ENCODE data around the gene SMG9. TPM values are rescaled to one million over a fixed set of nuclear protein-coding genes. Genes with fewer than 3 reads are reported as not detected.

Gene SMG9
- total RNA-seq, 1 experiment from 2014 or later: 49.9 TPM

DNA sequence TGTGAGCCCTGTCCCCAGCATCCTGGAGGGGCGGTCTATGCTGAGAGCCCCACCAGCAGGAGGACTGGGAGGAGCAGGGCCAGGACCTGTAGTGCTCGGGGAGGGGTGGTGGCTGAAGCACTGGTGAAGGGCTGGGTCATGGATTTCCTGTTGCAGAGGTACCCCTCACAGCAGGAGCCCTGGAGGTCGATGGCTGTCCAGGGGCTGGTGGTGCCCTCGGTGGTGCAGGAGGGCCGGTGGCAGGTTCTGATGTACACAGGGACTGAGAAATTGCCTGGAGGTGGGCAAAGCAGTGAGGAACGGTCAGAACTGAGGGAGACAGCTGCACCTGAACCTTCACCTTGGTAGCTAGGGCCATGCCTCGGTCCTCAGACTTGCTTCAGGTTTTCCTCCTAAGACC lies 42.8 kb upstream of the SMG9 start:
- no peaks in the 10 kb centered on the region for H3K27me3 ChIP-seq (ENCODE audit: control insufficient read depth, insufficient read depth, low read length)
- no peak overlapping the region for H3K27ac ChIP-seq (ENCODE audit: low read length)
- no TSS peak for BruUV-seq (replicated peaks)
- CTCF ChIA-PET: interaction anchor here (0.7 kb wide), 1 partner anchor 44 kb away, joined by 6 read pairs; no protein-coding TSS in a partner anchor
- no peaks in the 10 kb centered on the region for H3K4me1 ChIP-seq (ENCODE audit: control insufficient read depth, insufficient read depth, low read length)
- POLR2A ChIA-PET: no interaction called here
- intact Hi-C loops (cut with micrococcal nuclease; ENCODE audit: unreplicated experiment) (no loop called here), in situ Hi-C loops (cut with HindIII; ENCODE audit: low pct_unique_long_range_greater_than_20kb, low sequenced_read_pairs) (no loop called here)
- H3K4me3 ChIP-seq (ENCODE audit: low read depth in 2 of 2, low read length in 2 of 2): no peak overlapping the region
- no peak for TF ChIP-seq SIN3A (IDR thresholded peaks at IDR 0.05; ENCODE audit: borderline replicate concordance, insufficient read depth, low read depth, low read length)
- no peak for TF ChIP-seq POLR2AphosphoS5 (IDR thresholded peaks at IDR 0.05; ENCODE audit: low read depth, low read length)
- TF ChIP-seq, protein P1, sequence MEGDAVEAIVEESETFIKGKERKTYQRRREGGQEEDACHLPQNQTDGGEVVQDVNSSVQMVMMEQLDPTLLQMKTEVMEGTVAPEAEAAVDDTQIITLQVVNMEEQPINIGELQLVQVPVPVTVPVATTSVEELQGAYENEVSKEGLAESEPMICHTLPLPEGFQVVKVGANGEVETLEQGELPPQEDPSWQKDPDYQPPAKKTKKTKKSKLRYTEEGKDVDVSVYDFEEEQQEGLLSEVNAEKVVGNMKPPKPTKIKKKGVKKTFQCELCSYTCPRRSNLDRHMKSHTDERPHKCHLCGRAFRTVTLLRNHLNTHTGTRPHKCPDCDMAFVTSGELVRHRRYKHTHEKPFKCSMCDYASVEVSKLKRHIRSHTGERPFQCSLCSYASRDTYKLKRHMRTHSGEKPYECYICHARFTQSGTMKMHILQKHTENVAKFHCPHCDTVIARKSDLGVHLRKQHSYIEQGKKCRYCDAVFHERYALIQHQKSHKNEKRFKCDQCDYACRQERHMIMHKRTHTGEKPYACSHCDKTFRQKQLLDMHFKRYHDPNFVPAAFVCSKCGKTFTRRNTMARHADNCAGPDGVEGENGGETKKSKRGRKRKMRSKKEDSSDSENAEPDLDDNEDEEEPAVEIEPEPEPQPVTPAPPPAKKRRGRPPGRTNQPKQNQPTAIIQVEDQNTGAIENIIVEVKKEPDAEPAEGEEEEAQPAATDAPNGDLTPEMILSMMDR (IDR thresholded peaks at IDR 0.05): no peak
- TF ChIP-seq, protein P2, sequence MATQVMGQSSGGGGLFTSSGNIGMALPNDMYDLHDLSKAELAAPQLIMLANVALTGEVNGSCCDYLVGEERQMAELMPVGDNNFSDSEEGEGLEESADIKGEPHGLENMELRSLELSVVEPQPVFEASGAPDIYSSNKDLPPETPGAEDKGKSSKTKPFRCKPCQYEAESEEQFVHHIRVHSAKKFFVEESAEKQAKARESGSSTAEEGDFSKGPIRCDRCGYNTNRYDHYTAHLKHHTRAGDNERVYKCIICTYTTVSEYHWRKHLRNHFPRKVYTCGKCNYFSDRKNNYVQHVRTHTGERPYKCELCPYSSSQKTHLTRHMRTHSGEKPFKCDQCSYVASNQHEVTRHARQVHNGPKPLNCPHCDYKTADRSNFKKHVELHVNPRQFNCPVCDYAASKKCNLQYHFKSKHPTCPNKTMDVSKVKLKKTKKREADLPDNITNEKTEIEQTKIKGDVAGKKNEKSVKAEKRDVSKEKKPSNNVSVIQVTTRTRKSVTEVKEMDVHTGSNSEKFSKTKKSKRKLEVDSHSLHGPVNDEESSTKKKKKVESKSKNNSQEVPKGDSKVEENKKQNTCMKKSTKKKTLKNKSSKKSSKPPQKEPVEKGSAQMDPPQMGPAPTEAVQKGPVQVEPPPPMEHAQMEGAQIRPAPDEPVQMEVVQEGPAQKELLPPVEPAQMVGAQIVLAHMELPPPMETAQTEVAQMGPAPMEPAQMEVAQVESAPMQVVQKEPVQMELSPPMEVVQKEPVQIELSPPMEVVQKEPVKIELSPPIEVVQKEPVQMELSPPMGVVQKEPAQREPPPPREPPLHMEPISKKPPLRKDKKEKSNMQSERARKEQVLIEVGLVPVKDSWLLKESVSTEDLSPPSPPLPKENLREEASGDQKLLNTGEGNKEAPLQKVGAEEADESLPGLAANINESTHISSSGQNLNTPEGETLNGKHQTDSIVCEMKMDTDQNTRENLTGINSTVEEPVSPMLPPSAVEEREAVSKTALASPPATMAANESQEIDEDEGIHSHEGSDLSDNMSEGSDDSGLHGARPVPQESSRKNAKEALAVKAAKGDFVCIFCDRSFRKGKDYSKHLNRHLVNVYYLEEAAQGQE (IDR thresholded peaks at IDR 0.05; ENCODE audit: insufficient read depth in 1 of 2, low read depth in 2 of 2, low read length in 1 of 2): no peak
- TF ChIP-seq TCF7L2 (IDR thresholded peaks at IDR 0.05; ENCODE audit: low read depth, low read length): no peak
- ATAC-seq: no peak
- no peaks in the 10 kb centered on the region for H3K9me3 ChIP-seq (ENCODE audit: control insufficient read depth, insufficient read depth, low read depth, low read length)
- no peak for DNase-seq (ENCODE audit: low read depth, low spot score)
- H3K36me3 ChIP-seq (ENCODE audit: control insufficient read depth, insufficient read depth, low read length): no peaks in the 10 kb centered on the region

DNA sequence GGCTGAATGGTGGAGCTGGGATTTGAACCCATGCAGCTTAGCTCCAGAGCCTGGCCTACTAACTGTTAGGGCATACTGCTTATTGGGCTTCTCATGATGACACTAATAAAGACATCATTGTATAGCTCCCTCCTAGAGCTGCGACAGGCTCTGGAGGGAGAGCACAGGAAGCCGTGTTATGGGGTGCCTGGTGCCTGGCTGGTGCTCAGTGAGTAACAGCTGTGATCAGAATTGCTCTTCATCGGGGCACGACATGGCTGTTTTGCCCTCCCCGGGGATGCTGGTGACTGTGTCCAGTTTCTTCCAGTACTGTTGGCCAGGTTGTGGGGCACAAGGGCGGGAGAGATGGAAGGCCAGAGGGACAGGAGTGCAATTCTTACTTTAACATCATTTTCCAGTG lies 42.4 kb upstream of the SMG9 start:
- DNase-seq (ENCODE audit: low read depth, low spot score) (no peak), ATAC-seq (no peak)
- intact Hi-C loops (cut with micrococcal nuclease; ENCODE audit: unreplicated experiment) (no loop called here), in situ Hi-C loops (cut with HindIII; ENCODE audit: low pct_unique_long_range_greater_than_20kb, low sequenced_read_pairs) (no loop called here)
- ChIA-PET POLR2A (no interaction called here), CTCF (interaction anchor here (0.7 kb wide), 1 partner anchor 43 kb away, joined by 6 read pairs; no protein-coding TSS in a partner anchor)
- no TSS peak for BruUV-seq (replicated peaks)
- no peak overlapping the region for H3K4me3 ChIP-seq (ENCODE audit: low read depth in 2 of 2, low read length in 2 of 2)
- TF ChIP-seq, protein P1 (IDR thresholded peaks at IDR 0.05): no peak
- TF ChIP-seq SIN3A (IDR thresholded peaks at IDR 0.05; ENCODE audit: borderline replicate concordance, insufficient read depth, low read depth, low read length) (no peak), TCF7L2 (IDR thresholded peaks at IDR 0.05; ENCODE audit: low read depth, low read length) (no peak), POLR2AphosphoS5 (IDR thresholded peaks at IDR 0.05; ENCODE audit: low read depth, low read length) (no peak)
- TF ChIP-seq, protein P2 (IDR thresholded peaks at IDR 0.05; ENCODE audit: insufficient read depth in 1 of 2, low read depth in 2 of 2, low read length in 1 of 2): no peak
- no peaks in the 10 kb centered on the region for H3K36me3 ChIP-seq (ENCODE audit: control insufficient read depth, insufficient read depth, low read length)
- H3K27ac ChIP-seq (ENCODE audit: low read length): no peak overlapping the region
- no peaks in the 10 kb centered on the region for H3K27me3 ChIP-seq (ENCODE audit: control insufficient read depth, insufficient read depth, low read length)
- H3K9me3 ChIP-seq (ENCODE audit: control insufficient read depth, insufficient read depth, low read depth, low read length): no peaks in the 10 kb centered on the region
- H3K4me1 ChIP-seq (ENCODE audit: control insufficient read depth, insufficient read depth, low read length): no peaks in the 10 kb centered on the region
